HL-60/S4 treated with retinoic acid at 250 ng/mL for 4 days and 3 days (cell line): ENCODE results near the gene RANBP3.

Source experiments
- in situ Hi-C: fragments of 300-500 bp; cut with MboI; formaldehyde crosslinking; loops from 2 replicates; pipeline ENCODE4 v1.7.0; 2022; ENCODE audit warnings: low sequenced_read_pairs

Gene RANBP3

GRCh38 chr19:5953030-5953589, 24.8 kb downstream of the RANBP3 start:
- in situ Hi-C loops = no loop called here

DNA sequence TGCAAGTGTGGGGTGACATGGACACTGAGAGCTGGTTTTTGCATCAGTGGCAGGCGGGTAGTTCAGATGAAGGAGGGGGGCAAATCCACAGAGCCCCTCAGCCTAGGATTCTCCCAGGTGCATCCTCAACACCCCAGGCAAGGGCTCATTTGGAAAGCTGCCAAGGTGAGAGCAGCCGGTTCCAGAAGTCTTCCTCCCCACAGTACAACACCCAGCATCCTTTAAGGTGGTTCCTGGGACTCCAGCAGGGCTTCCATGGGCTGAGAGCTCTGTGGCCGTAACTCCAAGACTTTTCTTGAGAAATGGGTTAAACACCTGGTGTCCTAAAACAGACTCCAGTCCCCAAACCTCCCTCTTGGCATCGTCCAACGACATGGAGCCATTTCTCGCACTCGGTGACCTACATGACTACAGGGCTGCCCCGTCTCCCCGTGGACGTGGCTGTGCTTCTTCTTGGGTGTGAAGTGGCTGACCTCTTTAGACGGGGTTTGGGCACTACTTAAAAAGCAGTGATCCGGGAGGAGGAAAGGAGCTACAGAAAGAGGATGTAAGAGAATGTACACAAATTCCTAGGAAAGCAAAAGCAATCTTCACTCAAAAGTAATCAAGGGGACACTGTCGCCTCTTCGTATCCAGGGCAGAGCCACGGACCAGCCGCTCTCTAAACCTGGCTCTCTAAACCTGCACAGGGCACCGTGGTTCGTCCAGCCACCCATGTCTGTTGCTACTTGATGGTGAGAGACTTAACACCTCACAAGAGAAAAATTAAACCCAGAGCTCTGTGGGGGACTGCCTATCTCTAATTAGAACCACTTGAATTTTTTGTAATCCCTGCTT, 25.5 kb downstream of the RANBP3 start:
- in situ Hi-C loops = no loop called here

- in situ Hi-C loops = no loop called here
These were observed 26.5 kb downstream of the RANBP3 start for GRCh38 chr19:5951338-5951861.

- in situ Hi-C loops = no loop called here
These were observed 27.2 kb downstream of the RANBP3 start for GRCh38 chr19:5950741-5951140.

DNA sequence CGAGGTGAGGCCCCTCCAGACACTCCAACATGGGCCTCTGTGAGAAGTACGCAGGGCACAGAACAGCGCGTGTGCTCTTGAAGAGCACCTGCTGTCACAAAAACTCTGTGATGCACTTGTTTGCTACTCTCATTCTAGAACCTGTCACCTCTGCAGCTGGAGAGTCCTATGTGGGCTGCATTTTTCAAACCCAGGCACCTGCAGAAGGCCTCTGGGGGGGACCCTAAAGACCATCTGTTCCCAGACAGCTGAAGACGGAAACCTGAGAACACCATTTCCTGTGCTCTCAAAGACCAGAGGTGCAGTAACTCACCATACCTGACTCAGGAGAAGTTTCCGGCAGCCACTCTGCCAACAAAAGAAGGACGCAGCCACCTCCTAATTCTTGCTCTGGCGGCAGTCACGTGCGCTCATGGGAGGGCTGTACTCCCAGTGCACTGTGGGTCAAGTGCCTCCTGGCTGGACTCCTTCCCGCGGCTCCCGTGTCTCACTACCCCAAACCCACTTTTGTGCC, 28.1 kb downstream of the RANBP3 start:
- in situ Hi-C loops = no loop called here

DNA sequence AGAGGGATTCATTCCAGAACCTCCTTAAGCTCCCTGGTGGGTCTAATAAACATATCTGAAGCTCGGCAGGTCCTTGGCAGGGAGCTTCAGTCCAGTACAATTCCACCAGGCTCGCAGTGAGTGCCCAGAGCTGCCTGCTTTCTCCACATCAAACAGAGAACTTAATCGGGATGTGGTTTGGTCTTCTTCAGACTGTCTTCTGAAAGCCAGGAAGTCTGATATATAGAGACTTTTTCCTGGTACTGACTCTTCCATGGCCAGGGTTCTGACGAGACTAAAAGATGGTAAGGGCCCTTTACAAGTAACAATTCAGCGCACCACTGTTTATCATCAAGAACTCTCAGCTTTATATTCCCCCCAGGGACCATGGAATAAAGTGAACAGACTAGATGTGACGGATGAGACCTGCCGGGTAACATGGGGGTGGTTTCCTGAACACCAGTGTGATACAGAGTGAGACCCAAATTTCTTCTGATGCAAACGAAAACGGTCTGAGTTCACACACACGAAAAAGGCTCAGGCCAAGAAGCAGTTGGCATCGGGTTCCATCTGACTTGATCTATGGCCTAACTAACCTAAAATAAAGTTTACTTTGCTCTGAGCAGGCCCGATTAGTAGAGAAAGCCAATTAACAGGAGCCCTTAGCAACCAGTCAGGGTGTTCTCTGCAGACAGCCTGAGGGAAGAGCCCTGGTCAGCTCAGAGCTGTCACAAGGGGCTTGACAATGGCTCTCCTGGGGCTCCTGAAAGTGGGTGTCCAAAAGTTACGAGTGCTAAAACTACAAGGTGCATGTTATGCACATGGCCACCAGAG, 29.0 kb downstream of the RANBP3 start:
- in situ Hi-C loops = no loop called here

- in situ Hi-C loops = no loop called here
These were observed 30.5 kb downstream of the RANBP3 start for GRCh38 chr19:5947435-5947834.

- in situ Hi-C loops = no loop called here
These were observed 34.3 kb downstream of the RANBP3 start for GRCh38 chr19:5943623-5944022.

DNA sequence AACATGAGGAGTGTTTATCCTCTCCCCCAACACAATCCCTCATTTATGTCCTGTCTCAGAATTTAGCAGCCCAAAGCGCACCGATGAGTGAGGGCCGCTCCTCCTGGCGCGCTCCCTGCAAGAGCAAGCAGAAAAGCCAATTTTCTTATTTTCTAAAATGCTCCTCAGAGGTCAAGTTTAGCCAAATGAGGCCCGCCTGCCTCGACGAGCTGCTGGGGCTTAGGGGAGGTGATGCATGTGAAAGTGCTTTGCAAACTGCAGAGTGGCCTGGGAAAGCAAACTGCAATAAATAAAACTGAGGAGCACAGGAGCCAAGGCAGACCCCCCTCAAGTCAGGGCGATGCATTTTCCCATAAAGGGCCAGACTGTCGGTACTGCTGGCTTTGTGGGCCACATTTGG, 34.9 kb downstream of the RANBP3 start:
- in situ Hi-C loops = no loop called here

GRCh38 chr19:5941673-5942072, 36.3 kb downstream of the RANBP3 start:
- in situ Hi-C loops = no loop called here

DNA sequence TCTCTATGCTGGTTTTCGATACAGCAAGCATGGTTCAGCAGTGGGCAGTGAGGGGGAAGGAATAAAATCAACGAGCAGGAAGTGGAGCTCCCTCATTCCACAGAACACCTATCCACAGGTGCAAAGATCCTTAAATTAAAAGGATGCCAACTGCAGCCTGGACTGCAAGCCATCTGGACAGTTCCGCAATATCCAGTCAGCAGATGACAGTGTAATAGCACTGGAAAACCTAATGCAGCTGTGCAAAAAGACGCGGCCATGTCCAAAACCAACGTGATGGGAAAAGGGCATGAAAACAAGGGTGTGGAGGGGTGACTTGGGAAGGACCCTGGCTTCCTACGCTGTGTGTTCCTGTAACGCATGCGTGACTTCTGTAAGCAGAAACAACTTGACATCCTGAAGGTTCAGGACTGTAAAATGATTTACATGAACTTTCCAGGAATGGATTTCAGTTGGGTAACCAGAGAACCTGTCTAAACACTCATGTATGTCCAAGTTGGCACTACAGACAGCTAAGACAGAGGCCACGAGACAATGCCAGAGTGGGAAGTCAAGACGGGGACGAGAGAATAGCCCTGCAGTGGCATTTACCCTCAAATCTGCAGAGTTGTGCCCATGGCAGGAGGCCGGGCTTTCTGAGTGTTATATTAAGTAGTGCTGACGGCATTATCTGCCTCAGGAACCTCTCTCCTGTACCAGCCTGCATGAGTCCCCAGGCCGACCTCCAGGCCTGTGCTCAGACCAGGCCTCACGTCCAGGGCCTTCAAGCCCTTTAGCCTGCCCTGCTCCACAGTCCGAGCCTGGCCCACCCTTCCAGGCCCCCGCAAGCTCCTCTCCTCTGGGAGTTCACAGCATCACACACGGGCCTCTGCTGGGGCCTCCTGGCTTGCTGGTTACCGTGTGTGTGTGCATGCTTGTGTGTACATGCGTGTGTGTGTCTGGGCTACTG, 37.4 kb downstream of the RANBP3 start:
- in situ Hi-C loops = no loop called here

GRCh38 chr19:5937550-5937949, 40.4 kb downstream of the RANBP3 start:
- in situ Hi-C loops = no loop called here

- in situ Hi-C loops = no loop called here
These were observed 41.7 kb downstream of the RANBP3 start for GRCh38 chr19:5936292-5936592.

- in situ Hi-C loops = no loop called here
These were observed 42.3 kb downstream of the RANBP3 start for GRCh38 chr19:5935473-5936291.

GRCh38 chr19:5934774-5935472, 43.0 kb downstream of the RANBP3 start:
- in situ Hi-C loops = no loop called here

DNA sequence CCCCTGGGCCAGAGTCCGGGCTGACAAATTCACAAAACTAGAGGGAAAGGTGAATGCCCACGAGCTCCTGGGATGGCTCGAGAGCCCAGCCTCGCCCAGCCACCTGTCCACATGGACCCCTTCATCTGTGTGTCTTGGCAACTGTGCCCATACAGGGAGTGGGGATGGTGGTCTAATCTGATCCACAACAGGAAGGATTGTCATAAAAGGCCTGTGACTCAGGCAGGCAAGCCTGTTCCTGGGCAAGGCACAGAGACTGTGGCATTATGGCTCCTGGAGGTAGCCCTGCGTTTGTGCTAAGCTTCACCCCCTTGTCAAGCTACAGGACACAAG, 43.9 kb downstream of the RANBP3 start:
- in situ Hi-C loops = no loop called here

DNA sequence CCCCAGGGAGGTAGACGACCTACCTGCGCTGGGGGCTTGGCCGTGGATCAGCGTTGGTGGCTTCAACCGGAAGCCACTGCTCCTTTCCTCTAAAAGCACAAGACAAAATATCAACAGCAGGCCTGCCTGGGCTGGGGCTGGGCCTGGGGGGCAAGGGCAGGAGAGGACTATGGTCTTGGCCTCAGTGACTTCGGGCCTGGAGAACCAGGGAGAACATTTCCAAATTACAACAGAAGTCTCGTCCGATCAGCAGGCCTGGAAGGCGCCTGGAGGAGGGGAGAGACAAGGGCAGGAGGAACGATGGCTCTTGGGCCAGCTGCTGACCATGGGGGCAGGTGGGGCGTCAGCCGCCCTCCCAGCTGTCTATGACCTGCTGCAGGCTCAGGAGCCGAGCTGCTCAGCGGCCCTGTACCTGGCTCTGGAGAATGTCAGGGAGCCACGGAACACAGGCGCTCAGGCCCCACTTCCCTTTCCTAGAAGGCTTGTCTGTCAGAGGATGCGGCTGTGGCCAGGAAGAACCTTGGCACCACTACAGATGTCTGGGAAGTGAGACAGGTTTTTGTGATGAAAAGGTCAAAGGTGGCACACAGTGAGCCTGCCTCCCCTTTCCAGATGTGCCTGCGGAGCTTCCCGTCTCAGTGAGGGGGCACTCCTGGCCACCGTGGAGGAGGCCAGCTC, 44.4 kb downstream of the RANBP3 start:
- in situ Hi-C loops = no loop called here

DNA sequence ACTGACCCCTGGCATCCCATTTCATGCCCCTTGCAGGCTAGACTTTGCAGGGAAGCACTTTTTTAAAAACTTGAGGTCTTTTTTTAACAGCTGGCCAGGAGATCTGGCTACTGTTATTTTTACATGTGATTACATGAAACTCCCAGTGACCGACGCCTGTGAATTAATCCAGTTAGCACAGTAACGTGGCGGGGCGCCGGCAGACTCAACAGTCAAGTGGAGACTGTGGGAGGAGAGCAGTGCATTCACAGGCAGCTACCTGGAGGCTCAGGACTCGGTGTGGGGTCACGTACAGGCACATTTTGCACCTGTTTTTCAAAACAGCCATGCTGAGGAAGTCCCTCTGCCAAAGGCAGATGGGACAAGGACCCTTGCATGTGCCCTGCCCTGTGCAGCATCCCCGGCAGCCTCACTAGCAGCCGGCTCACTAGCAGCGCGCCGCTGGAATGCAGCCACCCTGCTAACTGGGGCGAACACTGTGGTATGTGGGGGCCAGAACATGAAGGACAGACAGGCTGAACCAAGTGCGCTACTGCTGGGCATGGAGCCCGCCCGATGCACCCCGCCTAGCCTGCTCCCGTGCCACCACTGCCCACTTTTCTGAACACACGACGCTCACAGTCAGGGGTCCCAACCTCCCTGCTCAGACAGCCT, 45.2 kb downstream of the RANBP3 start:
- in situ Hi-C loops = no loop called here
